ENCODE results near the gene NDUFS7. TPM values are rescaled to one million over a fixed set of nuclear protein-coding genes. Genes with fewer than 3 reads are reported as not detected.

The NDUFS7 gene
- total and polyA plus RNA-seq, 2 donors (not counting 3 experiments of a cell fraction or from before 2014, with no cell fraction given): 101 to 224 TPM

DNA sequence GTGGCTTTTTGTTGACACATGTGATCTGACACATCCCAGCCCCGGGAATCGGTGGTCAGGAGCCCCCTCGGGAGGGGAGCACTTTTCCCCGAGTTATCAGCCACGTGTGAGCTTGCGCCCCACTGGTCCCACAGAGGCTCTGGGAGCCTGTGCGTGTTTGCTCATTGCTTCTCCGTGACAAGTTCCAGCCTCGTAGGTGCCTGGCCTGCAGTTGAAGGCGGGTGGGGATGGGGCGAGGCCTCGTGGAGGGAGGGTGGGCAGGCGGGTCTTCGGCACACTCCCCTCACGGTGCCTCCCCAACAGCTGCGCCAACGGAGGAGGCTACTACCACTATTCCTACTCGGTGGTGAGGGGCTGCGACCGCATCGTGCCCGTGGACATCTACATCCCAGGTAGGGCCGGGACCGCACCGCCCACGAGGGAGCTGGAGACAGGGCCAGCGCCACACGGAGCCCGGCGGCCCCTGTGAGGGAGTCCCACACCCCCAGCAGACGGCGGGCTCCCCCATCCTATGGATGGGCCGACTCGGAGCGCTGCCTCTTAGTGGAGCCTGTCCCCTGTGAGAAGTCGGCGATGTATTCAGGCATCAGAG is 9.3 kb downstream of the NDUFS7 start:
- H3K36me3 ChIP-seq (ENCODE audit: control insufficient read depth in 2 of 2, extremely low read depth in 1 of 2, insufficient read depth in 2 of 2, low read length in 2 of 2): peaks cover 3 to 25% of the 10 kb centered on the region in 2 experiments
- ChIA-PET POLR2A (no interaction called here), CTCF (no interaction called here)
- H3K4me1 ChIP-seq (ENCODE audit: control insufficient read depth, extremely low read depth, insufficient read depth, low read length): no peaks in the 10 kb centered on the region
- no peak overlapping the region for H3K4me2 ChIP-seq (ENCODE audit: insufficient read depth, low read length)
- H3K27me3 ChIP-seq (ENCODE audit: control insufficient read depth in 2 of 2, insufficient read depth in 2 of 2, low read length in 2 of 2): no peaks in the 10 kb centered on the region
- TF ChIP-seq, protein P1, sequence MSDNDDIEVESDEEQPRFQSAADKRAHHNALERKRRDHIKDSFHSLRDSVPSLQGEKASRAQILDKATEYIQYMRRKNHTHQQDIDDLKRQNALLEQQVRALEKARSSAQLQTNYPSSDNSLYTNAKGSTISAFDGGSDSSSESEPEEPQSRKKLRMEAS (IDR thresholded peaks at IDR 0.05; ENCODE audit: insufficient read depth, insufficient read length): no peak
- TF ChIP-seq POLR2A (IDR thresholded peaks at IDR 0.05; ENCODE audit: low read depth, low read length): no peak
- TF ChIP-seq EZH2 (IDR thresholded peaks at IDR 0.05; ENCODE audit: borderline replicate concordance, low read depth, low read length, severe bottlenecking): no peak
- TF ChIP-seq FOS (IDR thresholded peaks at IDR 0.05; ENCODE audit: borderline replicate concordance, insufficient read depth, low read length): no peak
- TF ChIP-seq, protein P2, sequence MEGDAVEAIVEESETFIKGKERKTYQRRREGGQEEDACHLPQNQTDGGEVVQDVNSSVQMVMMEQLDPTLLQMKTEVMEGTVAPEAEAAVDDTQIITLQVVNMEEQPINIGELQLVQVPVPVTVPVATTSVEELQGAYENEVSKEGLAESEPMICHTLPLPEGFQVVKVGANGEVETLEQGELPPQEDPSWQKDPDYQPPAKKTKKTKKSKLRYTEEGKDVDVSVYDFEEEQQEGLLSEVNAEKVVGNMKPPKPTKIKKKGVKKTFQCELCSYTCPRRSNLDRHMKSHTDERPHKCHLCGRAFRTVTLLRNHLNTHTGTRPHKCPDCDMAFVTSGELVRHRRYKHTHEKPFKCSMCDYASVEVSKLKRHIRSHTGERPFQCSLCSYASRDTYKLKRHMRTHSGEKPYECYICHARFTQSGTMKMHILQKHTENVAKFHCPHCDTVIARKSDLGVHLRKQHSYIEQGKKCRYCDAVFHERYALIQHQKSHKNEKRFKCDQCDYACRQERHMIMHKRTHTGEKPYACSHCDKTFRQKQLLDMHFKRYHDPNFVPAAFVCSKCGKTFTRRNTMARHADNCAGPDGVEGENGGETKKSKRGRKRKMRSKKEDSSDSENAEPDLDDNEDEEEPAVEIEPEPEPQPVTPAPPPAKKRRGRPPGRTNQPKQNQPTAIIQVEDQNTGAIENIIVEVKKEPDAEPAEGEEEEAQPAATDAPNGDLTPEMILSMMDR (IDR thresholded peaks at IDR 0.05; ENCODE audit: extremely low read depth in 1 of 2, insufficient read depth in 1 of 2, low read depth in 1 of 2, low read length in 2 of 2): no peak
- no peak for TF ChIP-seq MYC (IDR thresholded peaks at IDR 0.05; ENCODE audit: low read depth, low read length)
- TF ChIP-seq JUN (IDR thresholded peaks at IDR 0.05; ENCODE audit: borderline replicate concordance, insufficient read depth, insufficient read length, low read depth): no peak
- no peak for DNase-seq (ENCODE audit: low read depth, low spot score)
- H3K9me3 ChIP-seq (replicated peaks; ENCODE audit: control insufficient read depth, insufficient read depth, low read length): no peaks in the 10 kb centered on the region
- no TSS peak for BruUV-seq (replicated peaks)
- no peak overlapping the region for H3K27ac ChIP-seq (ENCODE audit: insufficient read depth, low read depth, low read length)
- no peaks in the 10 kb centered on the region for H3K79me2 ChIP-seq (ENCODE audit: control insufficient read depth, insufficient read depth, low read length)
- no peak overlapping the region for H2AFZ ChIP-seq (ENCODE audit: low read depth, low read length)
- FAIRE-seq: no peak
- no peaks in the 10 kb centered on the region for H3K9me1 ChIP-seq (replicated peaks; ENCODE audit: control insufficient read depth, extremely low read depth, insufficient read depth, low read length)
- H3K4me3 ChIP-seq (replicated peaks in 1 of 3; ENCODE audit: insufficient read depth in 1 of 3, low read depth in 1 of 3, low read length in 3 of 3): no peak overlapping the region
- dilution Hi-C loops (cut with MboI; ENCODE audit: extremely low pct_ligation_motif_present, low sequenced_read_pairs) (no loop called here), intact Hi-C loops (cut with micrococcal nuclease) (no loop called here)
- no peak overlapping the region for H3K9ac ChIP-seq (replicated peaks; ENCODE audit: extremely low read depth, insufficient read depth, low read length)
- no peaks in the 10 kb centered on the region for H4K20me1 ChIP-seq (replicated peaks; ENCODE audit: control insufficient read depth, extremely low read depth, insufficient read depth, low read length)
